ENCODE results near the gene COL25A1.

- TF ChIP-seq REST (IDR thresholded peaks at IDR 0.05) (no peak), CTCF (IDR thresholded peaks at IDR 0.05; ENCODE audit: low read depth, low read length, missing input control) (no peak), ZBTB33 (IDR thresholded peaks at IDR 0.05) (no peak), ATF3 (IDR thresholded peaks at IDR 0.05) (no peak), YY1 (IDR thresholded peaks at IDR 0.05) (no peak), JUND (IDR thresholded peaks at IDR 0.05) (no peak), EGR1 (IDR thresholded peaks at IDR 0.05; ENCODE audit: low read depth in 2 of 2) (no peak), FOXA1 (IDR thresholded peaks at IDR 0.05) (no peak)
Measured at GRCh38 chr4:108763986-108764385, 538.5 kb downstream of the COL25A1 start.
